Smooth muscle cell (in vitro differentiated cells): ENCODE measurements around the gene TAF5L. TPM values are rescaled to one million over a fixed set of nuclear protein-coding genes. Genes with fewer than 3 reads are reported as not detected.
A peak's percentile ranks its signal among the peaks of the same experiment; 100 is the strongest.

ENCODE experiments used
- DNase-seq: peaks from one replicate; lab custom pipeline; 2025; ENCODE audit not compliant: unreplicated experiment; lab: John Stamatoyannopoulos, UW
- H2AFZ ChIP-seq: fragments of 200-600 bp; sonication (generic); 2 replicates; pipeline ENCODE4 v1.6.0; 2016; ENCODE audit warnings: antibody characterized with exemption, low read depth, mild to moderate bottlenecking
- H3F3A ChIP-seq: fragments of 200-600 bp; sonication (generic); 2 replicates; pipeline ENCODE4 v1.6.0; 2017; ENCODE audit warnings: antibody characterized with exemption, low read depth
- H3K27ac ChIP-seq: fragments of 200-600 bp; sonication (generic); 2 replicates; pipeline ENCODE4 v1.5.1; 2016; ENCODE audit warnings: low read depth, mild to moderate bottlenecking
- H3K27me3 ChIP-seq: fragments of 200-600 bp; sonication (generic); 2 replicates; pipeline ENCODE4 v1.6.1; 2016; ENCODE audit warnings: low read depth, mild to moderate bottlenecking
- H3K36me3 ChIP-seq: fragments of 200-600 bp; sonication (generic); 2 replicates; pipeline ENCODE4 v1.5.1; 2016; ENCODE audit warnings: low read depth
- H3K4me1 ChIP-seq: fragments of 200-600 bp; sonication (generic); 2 replicates; pipeline ENCODE4 v1.5.1; 2016; ENCODE audit warnings: low read depth
- H3K4me2 ChIP-seq: fragments of 200-600 bp; sonication (generic); 2 replicates; pipeline ENCODE4 v1.6.0; 2016; ENCODE audit warnings: mild to moderate bottlenecking
- H3K4me3 ChIP-seq: fragments of 200-600 bp; sonication (generic); 2 replicates; pipeline ENCODE4 v1.5.1; 2016; ENCODE audit warnings: mild to moderate bottlenecking
- H3K79me2 ChIP-seq: fragments of 200-600 bp; sonication (generic); 2 replicates; pipeline ENCODE4 v1.6.0; 2016; ENCODE audit warnings: low read depth, mild to moderate bottlenecking
- H3K9ac ChIP-seq: fragments of 200-600 bp; sonication (generic); 2 replicates; pipeline ENCODE4 v1.6.0; 2016; ENCODE audit warnings: low read depth
- H3K9me3 ChIP-seq: fragments of 200-600 bp; sonication (generic); replicated peaks from 2 replicates; pipeline ENCODE4 v1.5.1; 2016; ENCODE audit warnings: low read depth
- H4K20me1 ChIP-seq: fragments of 200-600 bp; sonication (generic); 2 replicates; pipeline ENCODE4 v1.6.0; 2016; ENCODE audit warnings: low read depth
- CTCF ChIP-seq: fragments of 200-600 bp; sonication (generic); IDR thresholded peaks from 2 replicates; pipeline ENCODE4 v1.5.1; 2017; ENCODE audit warnings: borderline replicate concordance, mild to moderate bottlenecking, antibody characterized with exemption; ENCODE audit not compliant: insufficient read depth, poor library complexity, severe bottlenecking
- WGBS: methylation state at CpG from one replicate; pipeline ENCODE4 v1.1.7; 2016; ENCODE audit warnings: low lambda C conversion rate; 5-methylcytosine and 5-hydroxymethylcytosine counted together
- polyA plus RNA-seq: library from polyadenylated mRNA; unstranded; fragments of >200 nt; fragmentation: Nextera tagmentation; extraction: Ambion mirVana; gene quantifications from 2 replicates; pipeline ENCODE4 v1.2.1, GENCODE V29; 2016
- total RNA-seq: library from RNA; depleted of rRNA; stranded (reverse); fragments of >200 nt; gene quantifications from 2 replicates; pipeline ENCODE4 v1.2.3, GENCODE V29; 2014

Gene TAF5L
- total and polyA plus RNA-seq, 2 experiments from 2014 or later = 3.3 to 11.3 TPM

GRCh38 chr1:229600229-229600628, 25.7 kb downstream of the TAF5L start:
- peaks cover 4% of the 10 kb centered on the region for H3K36me3 ChIP-seq
- 98% methylated on average over 5 of the region's 5 CpGs for WGBS
- H3K27me3 ChIP-seq = no peaks in the 10 kb centered on the region
- H3K27ac ChIP-seq = no peak overlapping the region
- H3F3A ChIP-seq = no peaks in the 10 kb centered on the region
- H3K9me3 ChIP-seq = no peaks in the 10 kb centered on the region
- DNase-seq = no peak
- peaks cover 5% of the 10 kb centered on the region for H3K79me2 ChIP-seq
- no peaks in the 10 kb centered on the region for H3K4me1 ChIP-seq
- TF ChIP-seq CTCF = no peak
- no peak overlapping the region for H3K4me2 ChIP-seq
- H3K4me3 ChIP-seq = no peak overlapping the region
- H3K9ac ChIP-seq = no peak overlapping the region
- H4K20me1 ChIP-seq = peaks cover 18% of the 10 kb centered on the region
- H2AFZ ChIP-seq = no peak overlapping the region

GRCh38 chr1:229599218-229599954, 26.5 kb downstream of the TAF5L start:
- Histone ChIP-seq H3K9me3 (no peaks in the 10 kb centered on the region), H3F3A (no peaks in the 10 kb centered on the region), H3K27me3 (no peaks in the 10 kb centered on the region), H3K9ac (no peak overlapping the region), H4K20me1 (peaks cover 18% of the 10 kb centered on the region), H3K79me2 (peaks cover 5% of the 10 kb centered on the region), H3K36me3 (peaks cover 4% of the 10 kb centered on the region), H3K4me3 (no peak overlapping the region), H3K4me2 (no peak overlapping the region), H3K27ac (no peak overlapping the region), H3K4me1 (no peaks in the 10 kb centered on the region), H2AFZ (no peak overlapping the region)
- DNase-seq = no peak
- WGBS = 97% methylated on average over 3 of the region's 3 CpGs
- no peak for TF ChIP-seq CTCF

GRCh38 chr1:229597877-229598276, 28.0 kb downstream of the TAF5L start:
- no peaks in the 10 kb centered on the region for H3K4me1 ChIP-seq
- H3K36me3 ChIP-seq = peaks cover 4% of the 10 kb centered on the region
- peaks cover 18% of the 10 kb centered on the region for H4K20me1 ChIP-seq
- no peak overlapping the region for H3K4me3 ChIP-seq
- H3K9me3 ChIP-seq = no peaks in the 10 kb centered on the region
- H2AFZ ChIP-seq = no peak overlapping the region
- no peak overlapping the region for H3K9ac ChIP-seq
- H3K27ac ChIP-seq = peak overlapping the region; percentile 61
- no peak for TF ChIP-seq CTCF
- no peaks in the 10 kb centered on the region for H3F3A ChIP-seq
- no peak for DNase-seq
- WGBS = 78% methylated on average over 3 of the region's 3 CpGs
- H3K27me3 ChIP-seq = no peaks in the 10 kb centered on the region
- H3K4me2 ChIP-seq = no peak overlapping the region
- peaks cover 5% of the 10 kb centered on the region for H3K79me2 ChIP-seq
